ENCODE data around the gene THUMPD3. TPM values are rescaled to one million over a fixed set of nuclear protein-coding genes. Genes with fewer than 3 reads are reported as not detected.
A peak's percentile ranks its signal among the peaks of the same experiment; 100 is the strongest.

The THUMPD3 gene
- total RNA-seq, 1 donor from 2014 or later: 32.7 TPM

DNA sequence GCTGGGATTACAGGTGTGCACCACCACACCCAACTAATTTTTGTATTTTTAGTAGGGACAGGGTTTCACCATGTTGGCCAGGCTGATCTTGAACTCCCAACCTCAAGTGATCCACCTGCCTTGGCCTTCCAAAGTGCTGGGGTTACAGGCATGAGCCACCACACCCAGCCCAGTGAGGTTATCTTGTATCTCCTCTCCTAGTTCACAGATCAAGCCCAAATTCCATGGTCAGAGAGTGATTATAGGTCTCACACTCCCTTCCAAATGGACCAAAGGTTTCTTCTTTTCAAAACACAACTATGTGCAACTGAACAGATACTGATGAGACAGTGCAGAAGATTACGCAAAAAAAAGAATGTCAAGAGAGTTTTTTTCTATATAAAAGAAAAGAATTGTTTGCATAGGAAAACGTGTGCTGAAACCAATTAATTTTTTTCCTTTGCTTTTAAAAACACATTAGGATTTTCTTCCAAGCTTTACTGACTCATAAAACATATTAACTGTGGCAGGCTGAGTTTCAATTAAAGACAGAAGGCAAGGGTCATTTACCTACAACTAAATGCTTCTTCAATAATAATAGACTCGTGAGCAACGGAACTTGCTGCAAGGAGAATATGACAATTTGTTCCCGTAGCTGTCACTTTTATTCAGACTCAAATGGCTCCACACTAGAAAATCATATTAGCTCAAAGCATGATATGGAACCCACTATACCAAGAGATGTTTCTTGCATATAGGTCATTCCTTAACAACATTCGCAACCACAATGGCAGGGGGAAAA is 30.4 kb upstream of the THUMPD3 start:
- no peak for FAIRE-seq

DNA sequence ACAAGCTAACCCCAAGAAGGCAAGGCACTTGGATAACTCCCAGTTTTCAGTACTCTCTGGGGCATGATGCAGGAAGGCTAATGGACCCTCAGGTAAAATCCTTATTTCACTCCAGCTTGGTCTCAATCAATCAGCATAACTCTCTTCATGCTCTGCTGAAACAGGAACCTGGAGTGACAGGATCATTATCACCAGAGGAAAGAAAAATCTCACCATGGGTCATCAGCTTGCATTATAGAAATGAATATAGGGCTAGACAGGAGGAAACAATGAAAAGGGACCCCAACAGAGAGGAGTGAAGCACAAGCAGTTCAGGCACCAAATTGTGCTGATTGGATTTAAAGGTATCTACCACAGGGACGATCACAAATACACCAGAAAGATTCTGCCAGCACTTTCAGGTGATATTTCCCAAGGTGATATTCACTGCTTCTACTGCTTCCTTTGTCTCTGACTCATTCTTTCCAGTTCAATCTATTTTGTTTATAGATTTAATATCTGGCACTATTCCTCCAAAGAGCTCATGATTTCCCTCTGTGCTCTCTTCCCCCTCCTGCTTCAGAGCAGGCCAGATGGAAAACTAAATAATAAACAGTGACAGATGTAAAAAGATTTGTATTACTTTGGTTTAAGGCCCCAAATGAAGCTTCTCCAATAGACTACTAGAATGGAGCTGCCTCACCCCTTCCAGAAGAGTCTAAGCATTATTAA is 22.9 kb upstream of the THUMPD3 start:
- H3K27ac Mint-ChIP-seq (ENCODE audit: unreplicated experiment): peak overlapping the region; percentile 90
- H4K20me1 ChIP-seq (ENCODE audit: insufficient read depth, low read length): no peaks in the 10 kb centered on the region
- no peaks in the 10 kb centered on the region for H3K36me3 ChIP-seq (ENCODE audit: insufficient read depth, low read length)
- no peak for FAIRE-seq
- H3K4me1 Mint-ChIP-seq (ENCODE audit: low read depth, unreplicated experiment): peaks cover 25% of the 10 kb centered on the region
- H2AFZ ChIP-seq (ENCODE audit: low read depth, low read length): no peak overlapping the region
- H3K4me2 ChIP-seq (ENCODE audit: low read length): peak overlapping the region; percentile 39
- no peaks in the 10 kb centered on the region for H3K79me2 ChIP-seq (ENCODE audit: insufficient read depth, low read length)
- H3K4me3 Mint-ChIP-seq (ENCODE audit: unreplicated experiment): no peak overlapping the region
- no peaks in the 10 kb centered on the region for H3K9me3 ChIP-seq (ENCODE audit: insufficient read depth, low read depth, low read length)
- peaks cover 13% of the 10 kb centered on the region for H3K4me1 ChIP-seq (ENCODE audit: insufficient read depth, low read length)
- H3K27me3 Mint-ChIP-seq (ENCODE audit: low read depth, unreplicated experiment): no peaks in the 10 kb centered on the region
- no peak overlapping the region for H3K4me3 ChIP-seq (ENCODE audit: insufficient read depth, low read depth, low read length)
- H3K9me3 Mint-ChIP-seq (ENCODE audit: unreplicated experiment): no peaks in the 10 kb centered on the region
- H3K9ac ChIP-seq (ENCODE audit: low read length): peak overlapping the region; percentile 6
- peak overlapping the region; percentile 38 for H3K27ac ChIP-seq (ENCODE audit: low read depth, low read length)
- TF ChIP-seq, protein P1, sequence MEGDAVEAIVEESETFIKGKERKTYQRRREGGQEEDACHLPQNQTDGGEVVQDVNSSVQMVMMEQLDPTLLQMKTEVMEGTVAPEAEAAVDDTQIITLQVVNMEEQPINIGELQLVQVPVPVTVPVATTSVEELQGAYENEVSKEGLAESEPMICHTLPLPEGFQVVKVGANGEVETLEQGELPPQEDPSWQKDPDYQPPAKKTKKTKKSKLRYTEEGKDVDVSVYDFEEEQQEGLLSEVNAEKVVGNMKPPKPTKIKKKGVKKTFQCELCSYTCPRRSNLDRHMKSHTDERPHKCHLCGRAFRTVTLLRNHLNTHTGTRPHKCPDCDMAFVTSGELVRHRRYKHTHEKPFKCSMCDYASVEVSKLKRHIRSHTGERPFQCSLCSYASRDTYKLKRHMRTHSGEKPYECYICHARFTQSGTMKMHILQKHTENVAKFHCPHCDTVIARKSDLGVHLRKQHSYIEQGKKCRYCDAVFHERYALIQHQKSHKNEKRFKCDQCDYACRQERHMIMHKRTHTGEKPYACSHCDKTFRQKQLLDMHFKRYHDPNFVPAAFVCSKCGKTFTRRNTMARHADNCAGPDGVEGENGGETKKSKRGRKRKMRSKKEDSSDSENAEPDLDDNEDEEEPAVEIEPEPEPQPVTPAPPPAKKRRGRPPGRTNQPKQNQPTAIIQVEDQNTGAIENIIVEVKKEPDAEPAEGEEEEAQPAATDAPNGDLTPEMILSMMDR (IDR thresholded peaks at IDR 0.05; ENCODE audit: insufficient read depth, low read depth, low read length): no peak
- no peak for TF ChIP-seq EZH2 (IDR thresholded peaks at IDR 0.05; ENCODE audit: insufficient read depth, low read length)
- H3K36me3 Mint-ChIP-seq (ENCODE audit: low read depth, unreplicated experiment): peaks cover 4% of the 10 kb centered on the region
- no peak for DNase-seq (ENCODE audit: low read depth)
- no peaks in the 10 kb centered on the region for H3K27me3 ChIP-seq (ENCODE audit: insufficient read depth, low read length)

More for the DNA sequence above, 30.4 kb upstream of the THUMPD3 start:
- H3K9me3 ChIP-seq (ENCODE audit: insufficient read depth, low read depth, low read length): no peaks in the 10 kb centered on the region
- Mint-ChIP-seq H3K4me1 (ENCODE audit: low read depth, unreplicated experiment) (no peaks in the 10 kb centered on the region), H3K4me3 (ENCODE audit: unreplicated experiment) (no peak overlapping the region), H3K36me3 (ENCODE audit: low read depth, unreplicated experiment) (peaks cover 10% of the 10 kb centered on the region), H3K27ac (ENCODE audit: unreplicated experiment) (no peak overlapping the region), H3K27me3 (ENCODE audit: low read depth, unreplicated experiment) (no peaks in the 10 kb centered on the region), H3K9me3 (ENCODE audit: unreplicated experiment) (peaks cover 5% of the 10 kb centered on the region)
- H3K4me1 ChIP-seq (ENCODE audit: insufficient read depth, low read length): no peaks in the 10 kb centered on the region
- no peak overlapping the region for H3K27ac ChIP-seq (ENCODE audit: low read depth, low read length)
- no peak overlapping the region for H3K9ac ChIP-seq (ENCODE audit: low read length)
- H3K36me3 ChIP-seq (ENCODE audit: insufficient read depth, low read length): no peaks in the 10 kb centered on the region
- H3K4me3 ChIP-seq (ENCODE audit: insufficient read depth, low read depth, low read length): no peak overlapping the region
- H3K4me2 ChIP-seq (ENCODE audit: low read length): no peak overlapping the region
- H4K20me1 ChIP-seq (ENCODE audit: insufficient read depth, low read length): no peaks in the 10 kb centered on the region
- no peak overlapping the region for H2AFZ ChIP-seq (ENCODE audit: low read depth, low read length)
- H3K27me3 ChIP-seq (ENCODE audit: insufficient read depth, low read length): no peaks in the 10 kb centered on the region
- H3K79me2 ChIP-seq (ENCODE audit: insufficient read depth, low read length): no peaks in the 10 kb centered on the region
- no peak for DNase-seq (ENCODE audit: low read depth)
- no peak for TF ChIP-seq EZH2 (IDR thresholded peaks at IDR 0.05; ENCODE audit: insufficient read depth, low read length)
- TF ChIP-seq, protein P1 (IDR thresholded peaks at IDR 0.05; ENCODE audit: insufficient read depth, low read depth, low read length): no peak

Data from astrocyte (in vitro differentiated cells and primary cell).